ENCODE results near the gene DTX4. TPM values are rescaled to one million over a fixed set of nuclear protein-coding genes. Genes with fewer than 3 reads are reported as not detected.

DTX4 gene
- total RNA-seq, 4 donors from 2014 or later = 3.1 to 8.8 (median 4.5) TPM

- TF ChIP-seq POLR2AphosphoS5 (IDR thresholded peaks at IDR 0.05) (no peak), CTCF (IDR thresholded peaks at IDR 0.05) (no peak), EP300 (IDR thresholded peaks at IDR 0.05) (no peak), POLR2A (IDR thresholded peaks at IDR 0.05; ENCODE audit: low read depth) (no peak)
- intact Hi-C loops (cut with DNase I) = no loop called here
- no peaks in the 10 kb centered on the region for H3K9me3 ChIP-seq
- peaks cover 0 to 26% (median 0%) of the 10 kb centered on the region in 4 donors for H3K27me3 ChIP-seq
- no peaks in the 10 kb centered on the region for H3K4me1 ChIP-seq
- WGBS = 87% methylated on average over 3 of the region's 3 CpGs
- no peak overlapping the region for H3K27ac ChIP-seq (replicated peaks in 1 of 4)
- H3K36me3 ChIP-seq = no peaks in the 10 kb centered on the region
- no peak for DNase-seq (ENCODE audit: extremely low spot score)
- H3K4me3 ChIP-seq = no peak overlapping the region
Observed at GRCh38 chr11:59164028-59164427, 7.9 kb upstream of the DTX4 start.

- peaks cover 9 to 38% (median 25%) of the 10 kb centered on the region in 4 donors for H3K4me1 ChIP-seq
- no peaks in the 10 kb centered on the region for H3K9me3 ChIP-seq
- TF ChIP-seq CTCF (IDR thresholded peaks at IDR 0.05) (no peak), EP300 (IDR thresholded peaks at IDR 0.05) (no peak), POLR2A (IDR thresholded peaks at IDR 0.05; ENCODE audit: low read depth) (no peak), POLR2AphosphoS5 (IDR thresholded peaks at IDR 0.05) (no peak)
- DNase-seq (ENCODE audit: extremely low spot score) = peak; percentile 86
- H3K4me3 ChIP-seq = peak overlapping the region; percentile 64 to 87 (median 74)
- peak overlapping the region; percentile 51 to 74 (median 70) for H3K27ac ChIP-seq (replicated peaks in 1 of 4)
- H3K36me3 ChIP-seq = no peaks in the 10 kb centered on the region
- intact Hi-C loops (cut with DNase I) = loop anchor here (10.0 kb wide), 1 partner anchor 262 kb away; the partner anchor contains the start of gene OR5A1
- H3K27me3 ChIP-seq = peaks cover 0 to 10% (median 5%) of the 10 kb centered on the region in 4 donors
- WGBS = 0% methylated on average over 11 of the region's 70 CpGs
Observed at GRCh38 chr11:59172345-59173079, 580 bp downstream of the DTX4 start.

GRCh38 chr11:59173080-59173963 is 1.4 kb downstream of the DTX4 start:
- H3K27ac ChIP-seq (replicated peaks in 1 of 4) = peak overlapping the region; percentile 51 to 74 (median 70)
- peaks cover 9 to 38% (median 25%) of the 10 kb centered on the region in 4 donors for H3K4me1 ChIP-seq
- 11% methylated on average over 22 of the region's 37 CpGs for WGBS
- H3K9me3 ChIP-seq = no peaks in the 10 kb centered on the region
- intact Hi-C loops (cut with DNase I) = loop anchor here (10.0 kb wide), 1 partner anchor 261 kb away; the partner anchor contains the start of gene OR5A1
- no peak for TF ChIP-seq POLR2A (IDR thresholded peaks at IDR 0.05; ENCODE audit: low read depth)
- TF ChIP-seq CTCF (IDR thresholded peaks at IDR 0.05) = no peak
- no peak for TF ChIP-seq EP300 (IDR thresholded peaks at IDR 0.05)
- TF ChIP-seq POLR2AphosphoS5 (IDR thresholded peaks at IDR 0.05) = no peak
- DNase-seq (ENCODE audit: extremely low spot score) = peak; percentile 90
- H3K27me3 ChIP-seq = peaks cover 0 to 10% (median 5%) of the 10 kb centered on the region in 4 donors
- no peaks in the 10 kb centered on the region for H3K36me3 ChIP-seq
- H3K4me3 ChIP-seq = peak overlapping the region; percentile 64 to 87 (median 74)

- intact Hi-C loops (cut with DNase I) = loop anchor here (10.0 kb wide), 1 partner anchor 261 kb away; the partner anchor contains the start of gene OR5A1
- Histone ChIP-seq H3K36me3 (no peaks in the 10 kb centered on the region), H3K27me3 (peaks cover 0 to 10% (median 5%) of the 10 kb centered on the region in 4 donors), H3K9me3 (no peaks in the 10 kb centered on the region), H3K27ac (replicated peaks in 1 of 4) (peak overlapping the region; percentile 2 to 74 (median 62)), H3K4me1 (peaks cover 9 to 38% (median 25%) of the 10 kb centered on the region in 4 donors), H3K4me3 (peak overlapping the region; percentile 64 to 87 (median 74))
- DNase-seq (ENCODE audit: extremely low spot score) = peak; percentile 83
- whole genome bisulfite sequencing = 58% methylated on average over 6 of the region's 7 CpGs
- TF ChIP-seq POLR2AphosphoS5 (IDR thresholded peaks at IDR 0.05) (peak in 1 of 2 donors; percentile 65), POLR2A (IDR thresholded peaks at IDR 0.05; ENCODE audit: low read depth) (no peak)
Observed at GRCh38 chr11:59173964-59174663, 2.2 kb downstream of the DTX4 start.

Data from esophagus muscularis mucosa (tissue), 4 donors.